ENCODE results near the gene SSMEM1. TPM values are rescaled to one million over a fixed set of nuclear protein-coding genes. Genes with fewer than 3 reads are reported as not detected.

Gene SSMEM1
- total and polyA plus RNA-seq, 9 of the 15 experiments (the other 6 are each of a cell fraction or from before 2014, with no cell fraction given), result 0.10 to 0.28 (median 0.18) TPM; not detected in 4

DNA sequence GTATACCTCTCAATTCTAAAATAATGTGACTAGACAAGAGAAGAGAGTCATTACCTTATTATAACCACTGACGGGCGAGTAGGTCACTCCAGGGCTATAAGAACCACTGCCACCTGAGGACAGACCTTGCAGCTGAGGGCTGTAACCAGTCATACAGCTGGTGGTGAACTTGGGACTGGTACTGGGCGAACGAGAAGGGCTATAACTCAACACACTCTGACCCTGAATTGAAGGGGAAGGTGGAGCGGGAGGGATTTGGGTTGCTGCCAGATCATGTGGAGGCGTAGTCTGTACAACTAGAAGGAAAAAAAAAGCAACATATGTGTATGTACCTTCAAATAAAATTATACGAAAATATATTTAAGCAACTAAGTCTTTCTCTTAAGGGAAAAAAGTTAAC, 5.9 kb upstream of the SSMEM1 start (continued):
- TF ChIP-seq, protein P1, sequence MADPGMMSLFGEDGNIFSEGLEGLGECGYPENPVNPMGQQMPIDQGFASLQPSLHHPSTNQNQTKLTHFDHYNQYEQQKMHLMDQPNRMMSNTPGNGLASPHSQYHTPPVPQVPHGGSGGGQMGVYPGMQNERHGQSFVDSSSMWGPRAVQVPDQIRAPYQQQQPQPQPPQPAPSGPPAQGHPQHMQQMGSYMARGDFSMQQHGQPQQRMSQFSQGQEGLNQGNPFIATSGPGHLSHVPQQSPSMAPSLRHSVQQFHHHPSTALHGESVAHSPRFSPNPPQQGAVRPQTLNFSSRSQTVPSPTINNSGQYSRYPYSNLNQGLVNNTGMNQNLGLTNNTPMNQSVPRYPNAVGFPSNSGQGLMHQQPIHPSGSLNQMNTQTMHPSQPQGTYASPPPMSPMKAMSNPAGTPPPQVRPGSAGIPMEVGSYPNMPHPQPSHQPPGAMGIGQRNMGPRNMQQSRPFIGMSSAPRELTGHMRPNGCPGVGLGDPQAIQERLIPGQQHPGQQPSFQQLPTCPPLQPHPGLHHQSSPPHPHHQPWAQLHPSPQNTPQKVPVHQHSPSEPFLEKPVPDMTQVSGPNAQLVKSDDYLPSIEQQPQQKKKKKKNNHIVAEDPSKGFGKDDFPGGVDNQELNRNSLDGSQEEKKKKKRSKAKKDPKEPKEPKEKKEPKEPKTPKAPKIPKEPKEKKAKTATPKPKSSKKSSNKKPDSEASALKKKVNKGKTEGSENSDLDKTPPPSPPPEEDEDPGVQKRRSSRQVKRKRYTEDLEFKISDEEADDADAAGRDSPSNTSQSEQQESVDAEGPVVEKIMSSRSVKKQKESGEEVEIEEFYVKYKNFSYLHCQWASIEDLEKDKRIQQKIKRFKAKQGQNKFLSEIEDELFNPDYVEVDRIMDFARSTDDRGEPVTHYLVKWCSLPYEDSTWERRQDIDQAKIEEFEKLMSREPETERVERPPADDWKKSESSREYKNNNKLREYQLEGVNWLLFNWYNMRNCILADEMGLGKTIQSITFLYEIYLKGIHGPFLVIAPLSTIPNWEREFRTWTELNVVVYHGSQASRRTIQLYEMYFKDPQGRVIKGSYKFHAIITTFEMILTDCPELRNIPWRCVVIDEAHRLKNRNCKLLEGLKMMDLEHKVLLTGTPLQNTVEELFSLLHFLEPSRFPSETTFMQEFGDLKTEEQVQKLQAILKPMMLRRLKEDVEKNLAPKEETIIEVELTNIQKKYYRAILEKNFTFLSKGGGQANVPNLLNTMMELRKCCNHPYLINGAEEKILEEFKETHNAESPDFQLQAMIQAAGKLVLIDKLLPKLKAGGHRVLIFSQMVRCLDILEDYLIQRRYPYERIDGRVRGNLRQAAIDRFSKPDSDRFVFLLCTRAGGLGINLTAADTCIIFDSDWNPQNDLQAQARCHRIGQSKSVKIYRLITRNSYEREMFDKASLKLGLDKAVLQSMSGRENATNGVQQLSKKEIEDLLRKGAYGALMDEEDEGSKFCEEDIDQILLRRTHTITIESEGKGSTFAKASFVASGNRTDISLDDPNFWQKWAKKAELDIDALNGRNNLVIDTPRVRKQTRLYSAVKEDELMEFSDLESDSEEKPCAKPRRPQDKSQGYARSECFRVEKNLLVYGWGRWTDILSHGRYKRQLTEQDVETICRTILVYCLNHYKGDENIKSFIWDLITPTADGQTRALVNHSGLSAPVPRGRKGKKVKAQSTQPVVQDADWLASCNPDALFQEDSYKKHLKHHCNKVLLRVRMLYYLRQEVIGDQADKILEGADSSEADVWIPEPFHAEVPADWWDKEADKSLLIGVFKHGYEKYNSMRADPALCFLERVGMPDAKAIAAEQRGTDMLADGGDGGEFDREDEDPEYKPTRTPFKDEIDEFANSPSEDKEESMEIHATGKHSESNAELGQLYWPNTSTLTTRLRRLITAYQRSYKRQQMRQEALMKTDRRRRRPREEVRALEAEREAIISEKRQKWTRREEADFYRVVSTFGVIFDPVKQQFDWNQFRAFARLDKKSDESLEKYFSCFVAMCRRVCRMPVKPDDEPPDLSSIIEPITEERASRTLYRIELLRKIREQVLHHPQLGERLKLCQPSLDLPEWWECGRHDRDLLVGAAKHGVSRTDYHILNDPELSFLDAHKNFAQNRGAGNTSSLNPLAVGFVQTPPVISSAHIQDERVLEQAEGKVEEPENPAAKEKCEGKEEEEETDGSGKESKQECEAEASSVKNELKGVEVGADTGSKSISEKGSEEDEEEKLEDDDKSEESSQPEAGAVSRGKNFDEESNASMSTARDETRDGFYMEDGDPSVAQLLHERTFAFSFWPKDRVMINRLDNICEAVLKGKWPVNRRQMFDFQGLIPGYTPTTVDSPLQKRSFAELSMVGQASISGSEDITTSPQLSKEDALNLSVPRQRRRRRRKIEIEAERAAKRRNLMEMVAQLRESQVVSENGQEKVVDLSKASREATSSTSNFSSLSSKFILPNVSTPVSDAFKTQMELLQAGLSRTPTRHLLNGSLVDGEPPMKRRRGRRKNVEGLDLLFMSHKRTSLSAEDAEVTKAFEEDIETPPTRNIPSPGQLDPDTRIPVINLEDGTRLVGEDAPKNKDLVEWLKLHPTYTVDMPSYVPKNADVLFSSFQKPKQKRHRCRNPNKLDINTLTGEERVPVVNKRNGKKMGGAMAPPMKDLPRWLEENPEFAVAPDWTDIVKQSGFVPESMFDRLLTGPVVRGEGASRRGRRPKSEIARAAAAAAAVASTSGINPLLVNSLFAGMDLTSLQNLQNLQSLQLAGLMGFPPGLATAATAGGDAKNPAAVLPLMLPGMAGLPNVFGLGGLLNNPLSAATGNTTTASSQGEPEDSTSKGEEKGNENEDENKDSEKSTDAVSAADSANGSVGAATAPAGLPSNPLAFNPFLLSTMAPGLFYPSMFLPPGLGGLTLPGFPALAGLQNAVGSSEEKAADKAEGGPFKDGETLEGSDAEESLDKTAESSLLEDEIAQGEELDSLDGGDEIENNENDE (IDR thresholded peaks at IDR 0.05; ENCODE audit: low read depth, low read length), result peak; percentile 66
- TF ChIP-seq MIER1 (IDR thresholded peaks at IDR 0.05; ENCODE audit: low read depth) (no peak), FOXK2 (conservative IDR thresholded peaks at IDR 0.05 in 1 of 2, IDR thresholded peaks at IDR 0.05 in 1 of 2; ENCODE audit: low read depth in 2 of 2) (no peak; a peak in 1 of 4 replicates), SRF (CRISPR knock-in tag; IDR thresholded peaks at IDR 0.05) (no peak), HDAC6 (IDR thresholded peaks at IDR 0.05; ENCODE audit: low read depth, low read length) (no peak), BRF1 (IDR thresholded peaks at IDR 0.05; ENCODE audit: borderline replicate concordance, extremely low read depth, insufficient read length) (no peak), MEF2A (IDR thresholded peaks at IDR 0.05; ENCODE audit: control insufficient read depth, low read depth, low read length) (no peak), POLR2A (conservative IDR thresholded peaks at IDR 0.05) (no peak), ZNF707 (CRISPR knock-in tag; conservative IDR thresholded peaks at IDR 0.05) (no peak), SNRNP70 (optimal IDR thresholded peaks at IDR 0.05; ENCODE audit: low read depth, low read length) (no peak), DPF2 (IDR thresholded peaks at IDR 0.05) (peak; percentile 48; the same call in 1 of the 2 replicates), HDAC1 (IDR thresholded peaks at IDR 0.05) (0 out of 4 replicates have a peak, but pooled peaks of 1 of the 2 experiments have one; percentile 40), TEAD4 (IDR thresholded peaks at IDR 0.05; ENCODE audit: low read length) (peak; percentile 25; the same call in 1 of the 2 replicates), TEAD4 (CRISPR knock-in tag; IDR thresholded peaks at IDR 0.05; ENCODE audit: borderline replicate concordance) (no peak)
